ENCODE results near the gene ORC5.

The ORC5 gene

DNA sequence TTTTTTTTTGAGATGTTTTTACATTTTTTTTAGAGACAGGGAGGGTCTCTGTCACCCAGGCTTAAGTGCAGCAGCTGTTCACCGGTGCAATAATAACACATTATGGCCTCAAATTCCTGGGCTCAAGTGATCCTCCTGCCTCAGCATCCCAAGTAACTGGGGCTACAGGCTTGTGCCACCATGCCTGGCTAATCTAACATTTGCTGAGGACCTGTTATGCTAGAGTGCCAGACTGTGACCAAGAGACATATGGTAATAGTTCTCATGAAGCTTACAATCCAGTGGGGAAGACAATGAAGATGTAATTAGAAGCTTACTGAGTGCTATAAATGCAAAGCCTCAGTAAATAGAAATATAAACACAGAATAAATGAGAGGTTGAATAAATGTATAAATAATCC is 17.6 kb upstream of the ORC5 start:
- H3K27me3 ChIP-seq (ENCODE audit: insufficient read depth, low read length) = no peaks in the 10 kb centered on the region
- no peaks in the 10 kb centered on the region for H3K79me2 ChIP-seq (ENCODE audit: insufficient read depth, low read length)
- H3K27ac ChIP-seq (ENCODE audit: low read depth, low read length, poor library complexity, severe bottlenecking) = no peak overlapping the region
- TF ChIP-seq, protein P1, sequence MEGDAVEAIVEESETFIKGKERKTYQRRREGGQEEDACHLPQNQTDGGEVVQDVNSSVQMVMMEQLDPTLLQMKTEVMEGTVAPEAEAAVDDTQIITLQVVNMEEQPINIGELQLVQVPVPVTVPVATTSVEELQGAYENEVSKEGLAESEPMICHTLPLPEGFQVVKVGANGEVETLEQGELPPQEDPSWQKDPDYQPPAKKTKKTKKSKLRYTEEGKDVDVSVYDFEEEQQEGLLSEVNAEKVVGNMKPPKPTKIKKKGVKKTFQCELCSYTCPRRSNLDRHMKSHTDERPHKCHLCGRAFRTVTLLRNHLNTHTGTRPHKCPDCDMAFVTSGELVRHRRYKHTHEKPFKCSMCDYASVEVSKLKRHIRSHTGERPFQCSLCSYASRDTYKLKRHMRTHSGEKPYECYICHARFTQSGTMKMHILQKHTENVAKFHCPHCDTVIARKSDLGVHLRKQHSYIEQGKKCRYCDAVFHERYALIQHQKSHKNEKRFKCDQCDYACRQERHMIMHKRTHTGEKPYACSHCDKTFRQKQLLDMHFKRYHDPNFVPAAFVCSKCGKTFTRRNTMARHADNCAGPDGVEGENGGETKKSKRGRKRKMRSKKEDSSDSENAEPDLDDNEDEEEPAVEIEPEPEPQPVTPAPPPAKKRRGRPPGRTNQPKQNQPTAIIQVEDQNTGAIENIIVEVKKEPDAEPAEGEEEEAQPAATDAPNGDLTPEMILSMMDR (IDR thresholded peaks at IDR 0.05; ENCODE audit: low read length) = no peak
- no peak for TF ChIP-seq EZH2 (IDR thresholded peaks at IDR 0.05; ENCODE audit: borderline replicate concordance, low read length)
- H3F3A ChIP-seq (ENCODE audit: insufficient read depth, low read length) = no peaks in the 10 kb centered on the region
- H3K36me3 ChIP-seq (ENCODE audit: insufficient read depth, low read length) = no peaks in the 10 kb centered on the region
- H3K9me3 ChIP-seq (ENCODE audit: low read length) = no peaks in the 10 kb centered on the region
- H4K20me1 ChIP-seq (ENCODE audit: insufficient read depth, low read length) = no peaks in the 10 kb centered on the region
- H3K9ac ChIP-seq (ENCODE audit: low read length) = no peak overlapping the region
- H3K4me2 ChIP-seq (ENCODE audit: low read length) = no peak overlapping the region
- H3K4me1 ChIP-seq (ENCODE audit: insufficient read depth, low read length, severe bottlenecking) = no peaks in the 10 kb centered on the region
- H2AFZ ChIP-seq (ENCODE audit: low read length) = no peak overlapping the region
- no peak overlapping the region for H3K4me3 ChIP-seq (ENCODE audit: low read depth, low read length, poor library complexity, severe bottlenecking)
- H3K9me2 ChIP-seq (ENCODE audit: low read depth, low read length) = no peaks in the 10 kb centered on the region

DNA sequence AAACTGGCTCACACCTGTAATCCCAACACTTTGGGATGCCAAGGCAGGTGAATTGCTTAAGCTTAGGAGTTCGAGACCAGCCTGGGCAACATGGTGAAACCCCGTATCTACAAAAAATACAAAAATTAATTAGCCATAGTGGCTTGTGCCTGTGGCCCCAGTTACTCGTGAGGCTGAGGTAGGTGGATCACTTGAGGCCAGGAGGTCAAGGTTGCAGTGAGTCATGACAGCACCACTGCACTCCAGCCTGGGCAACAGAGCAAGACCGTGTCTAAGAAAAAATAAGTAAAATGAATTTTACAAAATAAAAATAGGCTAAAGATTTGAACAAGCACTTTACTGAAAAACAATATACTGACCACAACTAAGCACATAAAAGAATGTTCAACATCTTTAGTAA is 9.8 kb upstream of the ORC5 start:
- no peak overlapping the region for H3K9ac ChIP-seq (ENCODE audit: low read length)

DNA sequence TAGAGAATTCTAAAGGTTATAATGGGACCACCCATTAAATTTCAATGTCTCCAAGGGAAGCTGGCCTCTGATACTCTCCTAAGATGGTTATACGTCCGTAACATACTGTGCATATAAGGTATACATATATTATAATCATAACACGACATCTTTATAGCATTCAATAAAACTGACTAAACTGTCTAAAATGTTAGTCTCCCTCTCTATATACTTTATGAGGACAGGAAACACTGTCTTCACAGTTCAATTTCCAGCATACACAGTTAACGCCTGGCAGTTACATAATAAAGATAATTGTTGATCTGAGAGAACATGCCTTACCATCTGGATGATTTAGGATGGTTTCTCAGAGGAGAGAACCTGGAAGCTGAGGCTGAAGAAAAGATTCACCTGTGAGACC is 1.2 kb upstream of the ORC5 start:
- Histone ChIP-seq H2AFZ (ENCODE audit: low read length) (no peak overlapping the region), H4K20me1 (ENCODE audit: insufficient read depth, low read length) (no peaks in the 10 kb centered on the region), H3K27me3 (ENCODE audit: insufficient read depth, low read length) (no peaks in the 10 kb centered on the region), H3K36me3 (ENCODE audit: insufficient read depth, low read length) (peaks cover under 1% of the 10 kb centered on the region), H3F3A (ENCODE audit: insufficient read depth, low read length) (no peaks in the 10 kb centered on the region), H3K4me3 (ENCODE audit: low read depth, low read length, poor library complexity, severe bottlenecking) (no peak overlapping the region), H3K79me2 (ENCODE audit: insufficient read depth, low read length) (peaks cover 36% of the 10 kb centered on the region), H3K4me1 (ENCODE audit: insufficient read depth, low read length, severe bottlenecking) (peaks cover 27% of the 10 kb centered on the region), H3K9me2 (ENCODE audit: low read depth, low read length) (no peaks in the 10 kb centered on the region), H3K4me2 (ENCODE audit: low read length) (no peak overlapping the region), H3K9me3 (ENCODE audit: low read length) (peaks cover 3% of the 10 kb centered on the region; the same call in 1 of the 2 replicates), H3K9ac (ENCODE audit: low read length) (no peak overlapping the region), H3K27ac (ENCODE audit: low read depth, low read length, poor library complexity, severe bottlenecking) (no peak overlapping the region)
- TF ChIP-seq, protein P1 (IDR thresholded peaks at IDR 0.05; ENCODE audit: low read length) = no peak
- no peak for TF ChIP-seq EZH2 (IDR thresholded peaks at IDR 0.05; ENCODE audit: borderline replicate concordance, low read length)

More for the DNA sequence above, 9.8 kb upstream of the ORC5 start:
- no peaks in the 10 kb centered on the region for H3K79me2 ChIP-seq (ENCODE audit: insufficient read depth, low read length)
- no peaks in the 10 kb centered on the region for H3K36me3 ChIP-seq (ENCODE audit: insufficient read depth, low read length)
- H4K20me1 ChIP-seq (ENCODE audit: insufficient read depth, low read length) = no peaks in the 10 kb centered on the region
- TF ChIP-seq, protein P1 (IDR thresholded peaks at IDR 0.05; ENCODE audit: low read length) = no peak
- TF ChIP-seq EZH2 (IDR thresholded peaks at IDR 0.05; ENCODE audit: borderline replicate concordance, low read length) = no peak
- no peak overlapping the region for H3K27ac ChIP-seq (ENCODE audit: low read depth, low read length, poor library complexity, severe bottlenecking)
- H3K9me2 ChIP-seq (ENCODE audit: low read depth, low read length) = no peaks in the 10 kb centered on the region
- H2AFZ ChIP-seq (ENCODE audit: low read length) = no peak overlapping the region
- H3K4me2 ChIP-seq (ENCODE audit: low read length) = no peak overlapping the region
- H3K27me3 ChIP-seq (ENCODE audit: insufficient read depth, low read length) = no peaks in the 10 kb centered on the region; the same call in 1 of the 2 replicates
- H3K4me1 ChIP-seq (ENCODE audit: insufficient read depth, low read length, severe bottlenecking) = no peaks in the 10 kb centered on the region
- no peak overlapping the region for H3K4me3 ChIP-seq (ENCODE audit: low read depth, low read length, poor library complexity, severe bottlenecking)
- no peaks in the 10 kb centered on the region for H3K9me3 ChIP-seq (ENCODE audit: low read length)
- no peaks in the 10 kb centered on the region for H3F3A ChIP-seq (ENCODE audit: insufficient read depth, low read length)

Measured in OCI-LY1 (cell line).